Measurements from ENCODE around the gene ADAMTS12.

DNA sequence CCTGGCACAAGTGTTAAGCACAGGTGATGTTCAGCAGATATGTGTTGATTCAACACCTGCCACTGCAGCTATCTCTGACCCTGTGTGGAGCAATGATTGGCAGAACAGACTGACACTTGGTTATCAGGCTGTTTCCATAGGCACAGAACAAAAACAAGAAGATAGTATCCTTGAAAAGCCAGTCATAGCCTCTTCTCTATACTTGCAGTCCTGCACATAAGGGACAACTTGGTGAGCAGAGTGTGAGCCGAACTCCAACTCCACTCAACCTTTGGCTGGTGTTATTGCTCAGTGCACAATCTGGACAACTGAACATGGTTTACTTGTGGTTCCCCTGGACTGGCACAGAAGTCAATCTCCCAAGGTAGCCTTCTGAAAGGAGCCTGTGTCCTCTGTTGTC lies 99.2 kb downstream of the ADAMTS12 start:
- TF ChIP-seq EZH2 (IDR thresholded peaks at IDR 0.05; ENCODE audit: low read depth, low read length, severe bottlenecking) (no peak), POLR2A (IDR thresholded peaks at IDR 0.05; ENCODE audit: control extremely low read depth in 1 of 2, low read depth in 2 of 2, low read length in 2 of 2) (no peak), YY1 (IDR thresholded peaks at IDR 0.05; ENCODE audit: low read depth, low read length) (no peak), TEAD4 (IDR thresholded peaks at IDR 0.05; ENCODE audit: low read depth, low read length) (no peak), ZNF274 (IDR thresholded peaks at IDR 0.05; ENCODE audit: borderline replicate concordance, extremely low read depth, low read length) (no peak), SIN3A (conservative IDR thresholded peaks at IDR 0.05 in 1 of 2, IDR thresholded peaks at IDR 0.05 in 1 of 2; ENCODE audit: low read depth in 1 of 2, low read length in 2 of 2) (no peak), POLR2AphosphoS5 (IDR thresholded peaks at IDR 0.05; ENCODE audit: low read depth, low read length) (no peak), PHF8 (conservative IDR thresholded peaks at IDR 0.05; ENCODE audit: low read depth, low read length) (no peak)
- TF ChIP-seq, protein P1, sequence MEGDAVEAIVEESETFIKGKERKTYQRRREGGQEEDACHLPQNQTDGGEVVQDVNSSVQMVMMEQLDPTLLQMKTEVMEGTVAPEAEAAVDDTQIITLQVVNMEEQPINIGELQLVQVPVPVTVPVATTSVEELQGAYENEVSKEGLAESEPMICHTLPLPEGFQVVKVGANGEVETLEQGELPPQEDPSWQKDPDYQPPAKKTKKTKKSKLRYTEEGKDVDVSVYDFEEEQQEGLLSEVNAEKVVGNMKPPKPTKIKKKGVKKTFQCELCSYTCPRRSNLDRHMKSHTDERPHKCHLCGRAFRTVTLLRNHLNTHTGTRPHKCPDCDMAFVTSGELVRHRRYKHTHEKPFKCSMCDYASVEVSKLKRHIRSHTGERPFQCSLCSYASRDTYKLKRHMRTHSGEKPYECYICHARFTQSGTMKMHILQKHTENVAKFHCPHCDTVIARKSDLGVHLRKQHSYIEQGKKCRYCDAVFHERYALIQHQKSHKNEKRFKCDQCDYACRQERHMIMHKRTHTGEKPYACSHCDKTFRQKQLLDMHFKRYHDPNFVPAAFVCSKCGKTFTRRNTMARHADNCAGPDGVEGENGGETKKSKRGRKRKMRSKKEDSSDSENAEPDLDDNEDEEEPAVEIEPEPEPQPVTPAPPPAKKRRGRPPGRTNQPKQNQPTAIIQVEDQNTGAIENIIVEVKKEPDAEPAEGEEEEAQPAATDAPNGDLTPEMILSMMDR (IDR thresholded peaks at IDR 0.05; ENCODE audit: control extremely low read depth in 1 of 3, insufficient read depth in 1 of 3, low read depth in 1 of 3, low read length in 3 of 3): no peak

Data from H1 (cell line).